GM23338 (cell line): ENCODE data around the gene S100A13. TPM values are rescaled to one million over a fixed set of nuclear protein-coding genes. Genes with fewer than 3 reads are reported as not detected.

Source experiments
- ATAC-seq: fragments of 200-7000 bp; cut with Tn5 transposase; 3 replicates; pipeline ENCODE4 v1.9.1; 2020
- DNase-seq: peaks from one replicate; pipeline ENCODE4 v3.0.0-alpha.2; 2015; ENCODE audit warnings: low spot score
- H2AFZ ChIP-seq: fragments of 200-600 bp; sonication (generic); 2 replicates; pipeline ENCODE4 v1.8.0; 2016; ENCODE audit warnings: antibody characterized with exemption, mild to moderate bottlenecking, moderate library complexity
- H3F3A ChIP-seq: fragments of 200-600 bp; sonication (generic); replicated peaks from 2 replicates; pipeline ENCODE4 v1.8.0; 2017; ENCODE audit warnings: antibody characterized with exemption, mixed run types, low read depth
- H3K27ac ChIP-seq: fragments of 200-600 bp; sonication (generic); 2 replicates; pipeline ENCODE4 v1.6.1; 2016; ENCODE audit warnings: low read depth
- H3K27me3 ChIP-seq: fragments of 200-600 bp; sonication (generic); 2 replicates; pipeline ENCODE4 v1.8.0; 2016; ENCODE audit warnings: mild to moderate bottlenecking, mixed run types, moderate library complexity; ENCODE audit not compliant: insufficient read depth
- H3K36me3 ChIP-seq: fragments of 200-600 bp; sonication (generic); 2 replicates; pipeline ENCODE4 v1.8.0; 2016; ENCODE audit warnings: mild to moderate bottlenecking; ENCODE audit not compliant: insufficient read depth
- H3K4me1 ChIP-seq: fragments of 200-600 bp; sonication (generic); 2 replicates; pipeline ENCODE4 v1.8.0; 2016; ENCODE audit warnings: mild to moderate bottlenecking, moderate library complexity; ENCODE audit not compliant: insufficient read depth
- H3K4me2 ChIP-seq: fragments of 200-600 bp; sonication (generic); 2 replicates; pipeline ENCODE4 v1.7.1; 2017; ENCODE audit warnings: mixed run types
- H3K4me3 ChIP-seq: fragments of 200-600 bp; sonication (generic); 2 replicates; pipeline ENCODE4 v1.6.1; 2016; ENCODE audit warnings: mixed run types
- H3K79me2 ChIP-seq: fragments of 200-600 bp; sonication (generic); replicated peaks from 2 replicates; pipeline ENCODE4 v1.8.0; 2017; ENCODE audit warnings: mild to moderate bottlenecking; ENCODE audit not compliant: insufficient read depth
- H3K9me2 ChIP-seq: fragments of 200-600 bp; sonication (generic); 2 replicates; pipeline ENCODE4 v1.8.0; 2017; ENCODE audit not compliant: insufficient read depth
- H4K20me1 ChIP-seq: fragments of 200-600 bp; sonication (generic); replicated peaks from 2 replicates; pipeline ENCODE4 v1.8.0; 2017; ENCODE audit warnings: mild to moderate bottlenecking; ENCODE audit not compliant: insufficient read depth
- H3K27ac Mint-ChIP-seq: 2 replicates; pipeline ENCODE4 v1.8.0; 2020; ENCODE audit warnings: inconsistent platforms, mild to moderate bottlenecking, moderate library complexity, mixed read lengths
- H3K27me3 Mint-ChIP-seq: 3 replicates; pipeline ENCODE4 v1.8.0; 2022; ENCODE audit warnings: low read depth, mild to moderate bottlenecking, moderate library complexity, mixed read lengths, inconsistent platforms; ENCODE audit not compliant: insufficient read depth, poor library complexity
- H3K36me3 Mint-ChIP-seq: 3 replicates; pipeline ENCODE4 v1.8.0; 2021; ENCODE audit warnings: low read depth, mild to moderate bottlenecking, inconsistent platforms, moderate library complexity, mixed read lengths
- H3K4me1 Mint-ChIP-seq: 3 replicates; pipeline ENCODE4 v1.8.0; 2020; ENCODE audit warnings: mild to moderate bottlenecking, inconsistent platforms, mixed read lengths
- H3K4me3 Mint-ChIP-seq: 3 replicates; pipeline ENCODE4 v1.8.0; 2021; ENCODE audit warnings: moderate library complexity, mild to moderate bottlenecking, inconsistent platforms, mixed read lengths
- H3K9me3 Mint-ChIP-seq: 3 replicates; pipeline ENCODE4 v1.8.0; 2020; ENCODE audit warnings: moderate library complexity, mild to moderate bottlenecking, inconsistent platforms, mixed read lengths
- CREB1 ChIP-seq: fragments of 250-450 bp; sonication (Bioruptor Pico); IDR thresholded peaks from 2 replicates; pipeline ENCODE4 v1.5.0; 2020; ENCODE audit warnings: low read depth, mild to moderate bottlenecking, moderate library complexity
- ETS1 ChIP-seq: IDR thresholded peaks from 2 replicates; pipeline ENCODE4 v1.6.1; 2016; ENCODE audit warnings: antibody characterized with exemption
- EZH2 ChIP-seq: fragments of 200-600 bp; sonication (generic); IDR thresholded peaks from one replicate; pipeline ENCODE4 v1.8.0; 2017; ENCODE audit warnings: antibody characterized with exemption, mild to moderate bottlenecking, low read depth; ENCODE audit not compliant: unreplicated experiment
- EZH2phosphoT487 ChIP-seq: fragments of 200-600 bp; sonication (generic); IDR thresholded peaks from one replicate; pipeline ENCODE4 v1.8.1; 2018; ENCODE audit warnings: antibody characterized with exemption; ENCODE audit not compliant: unreplicated experiment
- JUNB ChIP-seq: IDR thresholded peaks from one replicate; pipeline ENCODE4 v1.6.1; 2016; ENCODE audit warnings: antibody characterized with exemption; ENCODE audit not compliant: unreplicated experiment
- POLR2AphosphoS5 ChIP-seq: IDR thresholded peaks from 2 replicates; pipeline ENCODE4 v1.6.1; 2016; ENCODE audit warnings: antibody characterized with exemption, low read depth
- STAT1 ChIP-seq: IDR thresholded peaks from one replicate; pipeline ENCODE4 v1.6.1; 2016; ENCODE audit warnings: antibody characterized with exemption; ENCODE audit not compliant: unreplicated experiment
- ZNF331 ChIP-seq: fragments of 250-450 bp; sonication (Bioruptor Pico); IDR thresholded peaks from 2 replicates; pipeline ENCODE4 v1.5.0; 2020; ENCODE audit warnings: low read depth, mild to moderate bottlenecking, moderate library complexity
- ZNF462 ChIP-seq: fragments of 250-450 bp; sonication (Bioruptor Pico); IDR thresholded peaks from 2 replicates; pipeline ENCODE4 v1.5.0; 2020; ENCODE audit warnings: mild to moderate bottlenecking, moderate library complexity
- polyA plus RNA-seq: library from polyadenylated mRNA; unstranded; fragments of >200 nt; fragmentation: Nextera tagmentation; extraction: Ambion mirVana; gene quantifications from 2 replicates; pipeline ENCODE4 v1.2.1, GENCODE V29; 2016
- total RNA-seq: library from RNA; depleted of rRNA; stranded (reverse); fragments of >200 nt; shearing (Covaris generic); gene quantifications from 2 replicates; pipeline ENCODE4 v1.2.3, GENCODE V29; 2014

Gene S100A13
- total and polyA plus RNA-seq, 2 experiments from 2014 or later = 32.7 to 165 TPM

GRCh38 chr1:153608089-153608682 is 19.1 kb downstream of the S100A13 start (continued):
- no peak for TF ChIP-seq ZNF462

GRCh38 chr1:153607381-153607780 is 19.9 kb downstream of the S100A13 start:
- Histone ChIP-seq H2AFZ (no peak overlapping the region), H3K4me2 (no peak overlapping the region), H3K27ac (no peak overlapping the region), H3K79me2 (no peaks in the 10 kb centered on the region), H3K4me3 (no peak overlapping the region), H3K27me3 (no peaks in the 10 kb centered on the region), H3F3A (no peaks in the 10 kb centered on the region; the same call in 1 of the 2 replicates), H3K4me1 (peaks cover 40% of the 10 kb centered on the region), H3K9me2 (no peaks in the 10 kb centered on the region), H4K20me1 (no peaks in the 10 kb centered on the region), H3K36me3 (no peaks in the 10 kb centered on the region)
- peaks cover 7% of the 10 kb centered on the region for H3K27me3 Mint-ChIP-seq
- ATAC-seq (no peak), DNase-seq (no peak)
- no peak overlapping the region for H3K4me3 Mint-ChIP-seq
- H3K4me1 Mint-ChIP-seq = peaks cover 40% of the 10 kb centered on the region
- no peak overlapping the region for H3K27ac Mint-ChIP-seq
- H3K36me3 Mint-ChIP-seq = no peaks in the 10 kb centered on the region; the same call in 1 of the 3 replicates
- H3K9me3 Mint-ChIP-seq = no peaks in the 10 kb centered on the region
- TF ChIP-seq ETS1 (no peak), ZNF462 (no peak), CREB1 (no peak), STAT1 (no peak), EZH2phosphoT487 (no peak), POLR2AphosphoS5 (no peak), JUNB (no peak), ZNF331 (CRISPR knock-in tag) (no peak), EZH2 (no peak)
